ENCODE results near the gene SAMHD1. TPM values are rescaled to one million over a fixed set of nuclear protein-coding genes. Genes with fewer than 3 reads are reported as not detected.

The SAMHD1 gene
- total RNA-seq, 1 experiment from 2014 or later = 63.0 TPM

DNA sequence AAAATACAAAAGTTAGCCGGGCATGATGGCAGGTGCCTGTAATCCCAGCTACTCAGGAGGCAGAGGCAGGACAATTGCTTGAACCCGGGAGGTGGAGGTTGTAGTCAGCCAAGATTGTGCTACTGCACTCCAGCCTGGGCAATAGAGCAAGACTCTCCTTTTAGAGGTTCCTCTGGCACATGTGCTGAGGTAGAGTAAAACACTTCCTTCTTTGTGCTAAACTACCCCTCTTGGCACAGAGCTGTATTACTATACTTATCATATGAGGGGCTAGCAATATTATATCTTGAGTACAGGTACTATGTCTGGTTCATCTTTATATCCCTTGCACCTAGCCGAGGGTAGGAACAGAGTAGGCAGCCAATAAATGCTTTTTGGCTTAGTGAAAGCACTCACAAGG is 40.2 kb upstream of the SAMHD1 start:
- Mint-ChIP-seq H3K36me3 (ENCODE audit: insufficient read depth, unreplicated experiment) (peaks cover 34% of the 10 kb centered on the region), H3K4me3 (ENCODE audit: unreplicated experiment) (no peak overlapping the region), H3K9me3 (ENCODE audit: unreplicated experiment) (peaks cover 23% of the 10 kb centered on the region), H3K4me1 (ENCODE audit: low read depth, unreplicated experiment) (no peaks in the 10 kb centered on the region), H3K27ac (ENCODE audit: unreplicated experiment) (no peak overlapping the region), H3K27me3 (ENCODE audit: insufficient read depth, unreplicated experiment) (no peaks in the 10 kb centered on the region)
- no peaks in the 10 kb centered on the region for H3K4me1 ChIP-seq
- no peak for DNase-seq
- H3K9me3 ChIP-seq = peaks cover 23% of the 10 kb centered on the region
- TF ChIP-seq, protein P1, sequence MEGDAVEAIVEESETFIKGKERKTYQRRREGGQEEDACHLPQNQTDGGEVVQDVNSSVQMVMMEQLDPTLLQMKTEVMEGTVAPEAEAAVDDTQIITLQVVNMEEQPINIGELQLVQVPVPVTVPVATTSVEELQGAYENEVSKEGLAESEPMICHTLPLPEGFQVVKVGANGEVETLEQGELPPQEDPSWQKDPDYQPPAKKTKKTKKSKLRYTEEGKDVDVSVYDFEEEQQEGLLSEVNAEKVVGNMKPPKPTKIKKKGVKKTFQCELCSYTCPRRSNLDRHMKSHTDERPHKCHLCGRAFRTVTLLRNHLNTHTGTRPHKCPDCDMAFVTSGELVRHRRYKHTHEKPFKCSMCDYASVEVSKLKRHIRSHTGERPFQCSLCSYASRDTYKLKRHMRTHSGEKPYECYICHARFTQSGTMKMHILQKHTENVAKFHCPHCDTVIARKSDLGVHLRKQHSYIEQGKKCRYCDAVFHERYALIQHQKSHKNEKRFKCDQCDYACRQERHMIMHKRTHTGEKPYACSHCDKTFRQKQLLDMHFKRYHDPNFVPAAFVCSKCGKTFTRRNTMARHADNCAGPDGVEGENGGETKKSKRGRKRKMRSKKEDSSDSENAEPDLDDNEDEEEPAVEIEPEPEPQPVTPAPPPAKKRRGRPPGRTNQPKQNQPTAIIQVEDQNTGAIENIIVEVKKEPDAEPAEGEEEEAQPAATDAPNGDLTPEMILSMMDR (IDR thresholded peaks at IDR 0.05; ENCODE audit: insufficient read depth in 1 of 2, low read depth in 1 of 2, low read length in 1 of 2, severe bottlenecking in 1 of 2, unreplicated experiment in 1 of 2) = no peak
- H3K36me3 ChIP-seq (ENCODE audit: control insufficient read depth, insufficient read depth, low read length) = no peaks in the 10 kb centered on the region
- H3K4me3 ChIP-seq (ENCODE audit: low read depth, low read length) = no peak overlapping the region
- H3K27me3 ChIP-seq (replicated peaks; ENCODE audit: control insufficient read depth, insufficient read depth, low read length) = no peaks in the 10 kb centered on the region
- no TSS peak for BruUV-seq (replicated peaks)
- CTCF ChIA-PET = no interaction called here
- POLR2A ChIA-PET = no interaction called here
- intact Hi-C loops (cut with micrococcal nuclease; ENCODE audit: unreplicated experiment) = no loop called here

DNA sequence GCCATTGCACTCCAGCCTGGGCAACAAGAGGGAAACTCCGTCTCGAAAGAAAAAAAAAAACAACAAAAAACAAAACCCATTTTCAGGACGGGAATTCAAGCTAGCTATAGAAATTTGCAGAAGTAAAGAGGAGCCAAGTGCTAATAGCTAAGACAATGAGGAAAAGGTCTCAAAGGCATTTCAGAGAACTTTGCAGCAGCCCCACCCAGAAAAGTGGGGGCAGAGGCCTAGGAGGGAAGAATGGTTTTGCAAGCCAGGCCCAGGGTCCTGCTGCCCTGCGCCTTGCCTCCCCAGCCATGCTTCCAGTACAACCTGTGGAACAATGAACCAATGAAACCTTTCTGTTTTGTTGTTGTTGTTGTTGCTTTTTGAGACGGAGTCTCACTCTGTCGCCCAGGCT is 38.3 kb upstream of the SAMHD1 start:
- H3K36me3 ChIP-seq (ENCODE audit: control insufficient read depth, insufficient read depth, low read length) = no peaks in the 10 kb centered on the region
- CTCF ChIA-PET = no interaction called here
- intact Hi-C loops (cut with micrococcal nuclease; ENCODE audit: unreplicated experiment) = no loop called here
- no peaks in the 10 kb centered on the region for H3K27me3 ChIP-seq (replicated peaks; ENCODE audit: control insufficient read depth, insufficient read depth, low read length)
- no peaks in the 10 kb centered on the region for H3K4me1 Mint-ChIP-seq (ENCODE audit: low read depth, unreplicated experiment)
- POLR2A ChIA-PET = no interaction called here
- no peak overlapping the region for H3K27ac Mint-ChIP-seq (ENCODE audit: unreplicated experiment)
- H3K4me3 ChIP-seq (ENCODE audit: low read depth, low read length) = no peak overlapping the region
- H3K9me3 ChIP-seq = peaks cover 19% of the 10 kb centered on the region
- DNase-seq = no peak
- no TSS peak for BruUV-seq (replicated peaks)
- no peaks in the 10 kb centered on the region for H3K27me3 Mint-ChIP-seq (ENCODE audit: insufficient read depth, unreplicated experiment)
- peaks cover 15% of the 10 kb centered on the region for H3K36me3 Mint-ChIP-seq (ENCODE audit: insufficient read depth, unreplicated experiment)
- peaks cover 10% of the 10 kb centered on the region for H3K9me3 Mint-ChIP-seq (ENCODE audit: unreplicated experiment)
- TF ChIP-seq, protein P1 (IDR thresholded peaks at IDR 0.05; ENCODE audit: insufficient read depth in 1 of 2, low read depth in 1 of 2, low read length in 1 of 2, severe bottlenecking in 1 of 2, unreplicated experiment in 1 of 2) = no peak
- H3K4me3 Mint-ChIP-seq (ENCODE audit: unreplicated experiment) = no peak overlapping the region
- H3K4me1 ChIP-seq = no peaks in the 10 kb centered on the region

DNA sequence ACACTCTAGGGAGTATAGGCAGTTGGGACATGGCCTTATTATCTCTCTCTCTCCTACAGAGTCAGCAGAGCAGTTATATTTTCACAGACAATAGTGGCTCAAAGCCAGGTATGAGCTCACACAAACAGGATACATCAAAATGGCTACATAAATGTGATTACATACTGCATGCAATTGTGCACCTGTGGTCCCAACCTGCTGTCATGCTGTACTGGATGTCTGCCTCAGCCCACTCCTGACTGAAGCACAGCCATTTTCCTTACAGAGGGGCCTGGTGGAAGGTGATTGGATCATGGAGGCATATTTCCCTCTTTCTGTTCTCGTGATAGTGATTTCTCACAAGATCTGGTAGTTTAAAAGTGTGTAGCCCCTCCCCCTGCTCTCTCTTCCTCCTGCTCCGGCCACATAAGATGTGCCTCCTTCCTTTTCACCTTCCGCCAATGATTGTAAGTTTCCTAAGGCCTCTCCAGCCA is 37.0 kb upstream of the SAMHD1 start:
- Mint-ChIP-seq H3K27ac (ENCODE audit: unreplicated experiment) (no peak overlapping the region), H3K36me3 (ENCODE audit: insufficient read depth, unreplicated experiment) (peaks cover 8% of the 10 kb centered on the region), H3K9me3 (ENCODE audit: unreplicated experiment) (peaks cover 10% of the 10 kb centered on the region), H3K4me1 (ENCODE audit: low read depth, unreplicated experiment) (no peaks in the 10 kb centered on the region), H3K27me3 (ENCODE audit: insufficient read depth, unreplicated experiment) (no peaks in the 10 kb centered on the region), H3K4me3 (ENCODE audit: unreplicated experiment) (no peak overlapping the region)
- no peaks in the 10 kb centered on the region for H3K27me3 ChIP-seq (replicated peaks; ENCODE audit: control insufficient read depth, insufficient read depth, low read length)
- peaks cover 11% of the 10 kb centered on the region for H3K9me3 ChIP-seq
- no peak for DNase-seq
- POLR2A ChIA-PET = no interaction called here
- TF ChIP-seq, protein P1 (IDR thresholded peaks at IDR 0.05; ENCODE audit: insufficient read depth in 1 of 2, low read depth in 1 of 2, low read length in 1 of 2, severe bottlenecking in 1 of 2, unreplicated experiment in 1 of 2) = no peak
- H3K4me1 ChIP-seq = no peaks in the 10 kb centered on the region
- H3K36me3 ChIP-seq (ENCODE audit: control insufficient read depth, insufficient read depth, low read length) = no peaks in the 10 kb centered on the region
- BruUV-seq (replicated peaks) = no TSS peak
- H3K4me3 ChIP-seq (ENCODE audit: low read depth, low read length) = no peak overlapping the region
- intact Hi-C loops (cut with micrococcal nuclease; ENCODE audit: unreplicated experiment) = no loop called here
- CTCF ChIA-PET = no interaction called here

All from Caco-2 (cell line).